Loucy (cell line): ENCODE data around the gene RBM26.

Source experiments
- CTCF ChIP-seq: fragments of 200-600 bp; sonication (generic); conservative IDR thresholded peaks from 2 replicates; pipeline ENCODE4 v1.5.1; 2014; ENCODE audit warnings: mild to moderate bottlenecking, antibody characterized with exemption, low read length
- EZH2phosphoT487 ChIP-seq: fragments of 200-600 bp; IDR thresholded peaks from 2 replicates; pipeline ENCODE4 v1.6.1; 2018; ENCODE audit warnings: antibody characterized with exemption, mild to moderate bottlenecking, moderate library complexity, borderline replicate concordance

- TF ChIP-seq CTCF (no peak), EZH2phosphoT487 (no peak)
Measured at GRCh38 chr13:79452239-79452913, 46.3 kb upstream of the RBM26 start.
